Effector CD8-positive, alpha-beta T cell (primary cell): Measurements from ENCODE around the gene PSG2.
"Not testable (repeated sequence)": the region's sequence is repeated elsewhere in the genome, so short reads cannot be mapped to it uniquely, and the experiment has no call there.

Experiments
- DNase-seq: peaks from one replicate; lab custom pipeline; 2025; lab: John Stamatoyannopoulos, UW
- total RNA-seq, 4 experiments: gene quantifications; one replicate each; lab custom pipeline; 2026; lab: John Stamatoyannopoulos, UW

The PSG2 gene
- 0 reads per million in 4 experiments for total RNA-seq

DNA sequence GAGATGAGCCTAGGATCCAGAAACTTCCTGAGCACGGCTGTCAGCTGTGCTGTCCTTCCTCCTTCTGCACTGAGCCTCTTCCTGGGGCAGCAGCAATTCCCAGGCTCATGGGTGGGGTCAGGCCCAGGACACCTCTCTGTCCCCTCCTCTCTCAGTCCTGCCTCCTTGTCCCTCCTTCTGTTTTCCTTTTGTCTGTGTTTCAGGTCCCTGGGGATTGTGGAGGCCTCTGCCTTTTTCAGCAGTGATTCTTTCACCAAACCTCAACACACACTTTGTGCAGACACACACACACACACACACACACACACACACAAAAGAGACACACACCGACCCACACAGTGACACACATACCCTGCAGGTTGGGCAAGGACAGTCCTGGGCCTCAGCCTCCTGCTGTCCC lies at the start of gene PSG2:
Gene PSG2 (minus strand): TSS at position 101 of the 400 bp plus-strand sequence. CDS start 132 bp downstream, outside the sequence.
- DNase-seq = not testable (repeated sequence)

DNA sequence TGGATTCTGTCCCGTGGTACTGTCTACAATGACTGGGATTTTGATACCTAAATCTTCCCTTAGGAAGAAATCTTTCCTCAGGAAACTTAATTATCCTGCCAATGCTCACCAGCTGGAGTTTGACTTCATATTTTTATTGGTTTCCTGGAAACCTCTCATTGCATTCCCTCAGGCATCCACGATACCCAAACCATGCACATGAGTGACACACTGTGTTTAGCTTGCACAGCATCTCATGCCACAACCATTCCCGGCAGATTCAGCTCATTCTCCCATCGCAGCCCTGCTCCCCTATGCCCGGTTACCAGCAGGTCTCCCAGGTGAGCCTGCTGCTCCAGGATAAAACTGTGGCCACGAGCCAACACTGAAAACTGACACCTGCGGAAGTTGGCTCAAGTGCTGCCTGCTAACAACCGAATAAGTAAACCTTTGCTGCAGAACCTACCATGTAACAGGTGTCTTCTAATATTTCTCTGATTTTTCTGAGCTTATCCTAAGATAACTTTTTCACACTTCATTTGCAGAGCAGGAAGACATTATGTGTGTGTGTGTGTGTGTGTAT lies 48.9 kb upstream of the PSG2 start:
- not testable (repeated sequence) for DNase-seq

DNA sequence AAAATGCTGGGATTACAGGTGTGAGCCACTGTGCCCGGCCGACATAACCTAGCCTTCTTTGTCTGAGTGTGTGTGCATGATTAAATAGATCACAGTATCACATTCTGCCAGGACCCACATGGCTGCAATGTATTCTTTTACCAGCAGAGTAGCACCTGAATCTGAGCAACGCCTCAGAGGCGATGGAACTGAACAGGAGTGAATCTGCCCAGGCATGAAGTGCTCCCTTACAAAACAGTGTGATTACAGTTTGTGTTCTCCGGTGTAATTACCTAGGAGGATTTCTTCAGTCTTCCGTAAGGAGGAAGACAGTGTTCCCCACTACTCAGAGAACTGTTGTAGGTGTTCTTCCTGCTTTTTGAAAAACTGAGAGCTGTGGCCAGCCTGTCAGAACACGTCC lies 46.7 kb upstream of the PSG2 start:
- DNase-seq = not testable (repeated sequence)

DNA sequence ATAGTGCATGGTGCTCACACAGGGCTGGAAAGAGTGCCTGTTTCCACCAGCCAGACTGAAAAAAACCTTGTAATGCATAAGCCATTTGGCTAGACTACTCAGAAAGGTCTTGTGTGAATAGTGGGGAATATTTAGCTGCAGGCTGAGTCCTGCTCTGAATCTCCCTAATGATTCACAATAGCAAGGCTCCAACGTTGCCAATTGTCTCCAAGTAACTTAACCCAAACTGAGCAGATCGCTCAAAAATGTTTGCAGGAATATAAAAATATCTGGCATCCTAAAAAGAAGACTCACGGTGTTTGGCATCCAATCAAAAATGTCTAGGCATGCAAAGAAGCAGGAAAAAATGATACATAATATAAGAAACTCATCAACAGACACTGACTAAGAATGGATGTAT lies 44.8 kb upstream of the PSG2 start:
- DNase-seq = not testable (repeated sequence)

DNA sequence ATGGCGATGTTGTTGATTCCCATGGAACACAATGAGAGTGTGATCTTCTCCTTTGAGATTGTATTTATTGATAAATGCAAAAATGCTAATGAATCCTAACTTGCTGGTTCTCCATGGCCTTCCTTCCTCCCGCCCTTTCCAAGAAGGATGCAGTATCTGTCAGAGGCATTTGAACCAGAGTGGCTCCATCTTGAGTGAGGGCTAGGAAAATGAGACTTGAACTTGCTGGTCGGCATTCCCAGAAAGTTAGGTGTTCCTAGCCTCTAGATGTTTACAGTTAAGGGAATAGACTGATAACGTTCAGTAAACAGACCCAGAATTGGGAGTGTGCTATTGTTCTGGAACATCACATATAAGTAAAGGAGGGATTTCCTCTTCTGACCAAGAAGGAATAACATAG lies 44.2 kb upstream of the PSG2 start:
- DNase-seq = no peak

DNA sequence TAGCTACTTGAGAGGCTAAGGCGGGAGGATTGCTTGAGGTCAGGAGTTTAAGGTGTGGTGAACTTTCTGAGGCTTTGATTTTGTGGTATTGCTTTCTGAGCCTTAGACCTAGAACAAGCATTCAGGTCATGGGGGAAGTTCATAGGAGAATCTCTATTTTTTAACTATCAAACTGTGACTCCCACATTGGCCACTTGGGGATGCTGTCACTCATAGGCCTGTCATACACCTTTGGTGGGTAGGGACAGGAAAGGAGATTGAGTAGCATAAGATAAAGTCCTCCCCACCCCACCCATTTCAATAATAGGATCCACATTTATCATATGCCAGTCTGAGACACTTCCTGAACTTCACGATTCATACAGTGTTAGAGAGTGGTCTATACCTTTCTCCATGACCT lies 41.9 kb upstream of the PSG2 start:
- DNase-seq = no peak

DNA sequence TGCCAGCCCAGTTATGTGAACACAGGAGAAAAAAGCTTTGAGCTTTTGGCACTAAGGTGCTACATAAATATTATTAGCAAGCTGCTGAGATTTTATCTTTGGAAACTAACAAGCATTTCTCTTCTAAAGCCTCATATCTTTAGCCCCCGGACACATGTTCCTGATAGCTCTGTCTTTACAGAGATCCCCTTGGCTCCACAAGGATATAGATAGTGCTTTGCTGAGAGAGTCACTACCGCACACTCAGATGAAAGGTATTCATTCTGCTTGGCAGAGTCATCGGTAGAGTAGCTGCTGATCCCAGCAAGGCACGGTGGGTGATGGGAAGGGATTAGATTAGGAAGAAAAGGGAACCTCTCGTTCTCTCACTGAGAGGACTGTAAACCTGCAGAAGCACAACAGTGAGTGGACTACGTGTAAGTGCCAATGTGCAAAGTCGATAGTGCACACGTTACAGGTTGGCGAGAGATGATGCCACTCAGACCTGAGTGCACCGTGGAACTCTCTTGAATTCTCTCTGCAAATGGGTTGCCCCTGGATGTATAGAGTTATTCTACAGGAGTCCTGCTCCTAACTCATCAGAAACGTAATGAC lies 38.0 kb upstream of the PSG2 start:
- DNase-seq = not testable (repeated sequence)

DNA sequence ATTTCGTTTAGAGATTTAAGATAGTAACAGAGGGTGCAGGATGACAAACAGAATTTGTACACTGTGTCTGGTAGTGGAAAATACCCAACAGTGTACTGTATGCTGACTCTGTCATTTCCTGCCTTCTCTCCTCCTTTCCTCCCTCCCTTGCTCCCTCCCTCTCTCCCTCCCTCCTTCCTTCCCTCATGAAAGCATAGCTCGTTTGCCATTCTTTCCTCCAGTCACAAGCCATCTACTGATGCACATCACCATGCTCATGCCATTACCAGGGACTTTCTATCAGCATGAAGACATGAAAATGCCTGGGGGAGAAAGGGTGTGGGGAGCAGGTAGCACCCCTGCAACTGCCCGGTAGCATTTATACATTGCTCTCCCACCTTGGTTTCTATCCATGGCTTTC lies 37.0 kb upstream of the PSG2 start:
- not testable (repeated sequence) for DNase-seq

DNA sequence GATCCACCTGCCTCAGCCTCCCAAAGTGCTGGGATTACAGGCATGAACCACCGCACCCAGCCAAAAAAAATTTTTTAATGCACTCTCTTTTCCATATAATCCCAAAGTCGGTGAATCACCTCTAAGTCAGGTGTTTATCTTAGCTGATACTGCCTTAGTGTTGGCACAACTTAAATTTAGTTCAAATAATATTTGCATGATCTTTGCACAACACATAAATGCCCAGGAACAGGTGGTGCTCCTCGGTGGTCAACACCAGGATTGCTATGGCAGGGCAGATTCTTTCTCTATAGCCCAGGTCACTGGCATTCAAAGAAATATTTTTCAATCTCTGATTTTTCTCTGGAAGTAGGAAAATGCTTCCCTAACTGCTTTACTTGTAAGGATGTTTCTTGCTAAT lies 33.9 kb upstream of the PSG2 start:
- DNase-seq = not testable (repeated sequence)

DNA sequence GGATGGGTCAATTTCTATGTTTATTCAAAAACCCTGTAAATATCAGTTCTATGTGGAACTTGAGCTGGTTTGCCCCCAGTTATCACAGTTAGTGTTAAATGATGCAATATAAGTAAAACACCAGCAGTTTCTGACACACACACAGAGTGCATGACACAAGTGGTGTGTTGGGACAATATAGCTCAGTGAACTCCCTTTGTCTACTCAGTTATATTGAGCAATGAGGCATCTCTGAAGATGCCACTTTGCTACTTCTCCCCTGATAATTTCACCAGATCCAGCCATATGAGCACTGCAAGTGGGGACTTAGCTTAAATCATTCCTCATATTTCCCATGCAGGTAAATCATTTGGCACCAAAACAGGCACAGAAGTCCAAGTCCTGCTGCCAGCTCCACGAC lies 33.0 kb upstream of the PSG2 start:
- not testable (repeated sequence) for DNase-seq

DNA sequence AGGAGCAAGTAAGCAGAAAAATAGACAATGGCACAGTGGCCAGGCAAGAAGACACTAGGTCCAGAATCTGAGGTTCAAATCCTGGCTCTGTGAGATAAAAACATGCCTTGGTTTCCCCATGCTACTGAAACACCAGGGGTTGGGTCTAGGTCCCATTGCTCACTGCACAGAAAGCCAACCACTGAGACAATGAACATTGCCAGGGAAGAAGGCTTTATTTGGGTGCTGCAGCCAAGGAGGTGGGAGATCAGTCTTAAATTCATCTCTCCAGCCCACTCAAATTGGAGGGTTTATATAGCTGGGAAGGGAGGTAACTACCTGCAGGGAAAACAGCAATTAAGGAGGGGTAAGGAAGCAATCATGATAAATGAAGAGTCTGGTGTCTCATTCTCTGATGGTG lies 32.6 kb upstream of the PSG2 start:
- DNase-seq = not testable (repeated sequence)

DNA sequence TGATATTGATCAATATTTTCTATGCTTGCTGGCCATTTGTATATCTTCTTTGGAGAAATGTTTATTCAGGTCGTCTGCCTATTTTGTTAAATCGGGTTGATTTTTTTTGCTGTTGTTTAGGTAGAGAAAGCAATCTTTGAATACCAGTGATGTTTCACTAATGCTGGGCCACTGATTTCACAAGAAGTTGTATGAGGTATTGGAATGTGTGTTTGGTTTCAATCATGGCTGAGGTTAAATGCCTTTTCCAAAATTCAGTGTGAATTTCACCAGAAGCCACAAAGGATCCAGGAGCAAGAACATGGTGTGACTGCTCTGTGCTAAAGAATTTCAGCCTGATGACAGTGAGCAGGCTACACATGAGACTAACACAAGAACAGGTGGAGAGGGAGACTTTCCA lies 32.1 kb upstream of the PSG2 start:
- DNase-seq = not testable (repeated sequence)

DNA sequence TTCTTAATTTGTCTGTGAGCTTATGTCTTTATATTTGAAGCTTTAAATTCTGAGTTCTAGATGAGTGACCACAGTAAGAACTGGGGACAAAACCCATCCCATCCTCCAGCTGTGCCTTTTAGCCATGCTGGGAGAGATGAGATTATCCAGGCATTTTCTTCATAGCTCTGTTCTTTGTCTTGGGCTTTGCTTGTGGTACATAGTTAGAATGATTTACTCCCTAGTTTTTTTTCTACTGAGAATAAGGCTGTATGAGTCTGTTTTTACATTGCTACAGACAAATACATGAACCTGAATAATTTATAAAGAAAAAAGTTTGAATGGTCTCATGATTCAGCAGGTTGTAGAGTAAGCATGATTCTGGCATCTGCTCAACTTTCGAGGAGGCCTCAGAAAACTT lies 24.9 kb upstream of the PSG2 start:
- DNase-seq = not testable (repeated sequence)

DNA sequence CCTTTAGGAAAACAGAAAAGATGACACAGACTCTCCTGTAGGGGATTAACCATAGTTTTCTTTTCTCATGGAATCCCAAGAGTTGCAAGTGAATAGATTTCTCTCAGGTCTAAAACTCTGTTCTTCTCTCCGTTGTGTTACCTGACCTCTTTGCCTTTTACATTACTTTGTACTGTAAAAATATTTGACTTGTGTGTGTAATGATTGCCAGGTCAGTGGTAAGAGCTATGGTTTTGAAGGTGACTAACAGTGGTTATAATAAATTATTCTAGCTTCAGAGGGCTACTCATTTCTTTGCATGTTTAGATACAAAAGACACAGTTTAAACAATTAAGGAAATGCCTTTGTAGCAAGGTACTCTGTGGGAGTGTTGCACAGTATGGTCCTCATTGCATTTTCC lies 23.0 kb upstream of the PSG2 start:
- no peak for DNase-seq

DNA sequence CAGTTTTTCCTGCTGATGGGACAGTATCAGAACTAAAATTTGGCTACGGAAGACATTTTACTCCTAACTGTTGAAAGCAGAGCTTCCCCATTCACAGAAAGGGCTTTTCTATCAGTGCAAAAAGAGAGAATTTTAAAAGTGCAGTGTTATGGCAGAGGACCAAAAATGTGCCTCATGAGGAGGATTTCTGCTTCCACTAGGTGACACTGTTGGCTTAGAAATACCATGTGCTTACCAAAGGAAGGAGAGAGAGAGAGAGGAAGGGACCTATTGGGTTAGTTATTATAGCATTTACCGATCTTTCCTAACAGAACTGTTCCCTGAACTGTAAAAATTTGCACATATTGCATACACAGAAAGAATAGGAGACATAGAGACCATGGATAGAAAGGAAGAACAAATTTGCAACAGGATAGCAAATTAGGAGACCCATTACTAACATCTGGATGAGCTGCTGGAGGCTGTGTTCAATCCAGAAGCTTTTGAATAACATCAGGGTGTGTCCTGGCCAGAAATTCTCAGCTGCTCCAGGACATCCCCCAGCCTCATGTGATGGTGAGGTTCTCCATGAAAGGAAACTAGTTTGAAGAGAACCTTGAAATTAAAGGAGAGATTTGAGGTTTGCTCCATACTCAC lies 21.8 kb upstream of the PSG2 start:
- DNase-seq = not testable (repeated sequence)

DNA sequence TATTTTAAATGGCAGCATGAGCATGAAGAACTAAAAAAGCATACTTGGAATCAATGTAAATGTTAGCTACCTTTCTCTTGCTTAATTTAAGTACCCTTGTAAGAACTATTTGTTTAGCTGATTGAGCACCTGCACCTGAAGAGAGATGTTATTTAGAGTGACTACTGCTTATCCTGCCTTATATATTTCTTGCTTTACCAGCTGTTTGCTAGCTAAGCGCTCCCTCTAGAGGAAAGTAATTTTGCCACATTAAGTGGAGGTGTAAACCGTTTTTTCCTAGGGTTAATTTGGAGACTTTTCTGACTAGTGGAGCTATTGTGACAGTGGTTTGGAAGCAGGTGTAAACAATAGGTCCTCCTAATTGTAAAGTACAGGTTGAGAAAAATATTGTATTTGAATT lies 19.4 kb upstream of the PSG2 start:
- no peak for DNase-seq

DNA sequence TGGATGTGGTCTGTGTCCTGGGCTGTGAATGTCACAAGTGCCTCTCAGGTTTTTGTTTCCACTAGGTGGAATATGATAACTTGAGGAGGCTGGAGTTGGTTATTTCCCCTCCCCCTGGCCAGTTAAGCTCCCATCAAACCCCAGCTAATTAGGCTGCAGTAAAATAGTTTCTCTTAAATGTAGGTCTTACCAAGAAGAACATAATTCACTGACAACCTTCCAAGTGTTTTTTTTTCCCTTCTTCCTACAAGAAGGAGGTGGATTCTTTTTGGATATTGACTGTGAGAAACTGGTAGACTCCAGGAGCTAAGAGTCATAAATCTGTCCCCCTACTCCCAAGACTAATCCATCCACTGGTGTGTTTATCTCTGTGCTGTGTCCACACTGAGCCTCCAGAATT lies 15.9 kb upstream of the PSG2 start:
- DNase-seq = not testable (repeated sequence)

DNA sequence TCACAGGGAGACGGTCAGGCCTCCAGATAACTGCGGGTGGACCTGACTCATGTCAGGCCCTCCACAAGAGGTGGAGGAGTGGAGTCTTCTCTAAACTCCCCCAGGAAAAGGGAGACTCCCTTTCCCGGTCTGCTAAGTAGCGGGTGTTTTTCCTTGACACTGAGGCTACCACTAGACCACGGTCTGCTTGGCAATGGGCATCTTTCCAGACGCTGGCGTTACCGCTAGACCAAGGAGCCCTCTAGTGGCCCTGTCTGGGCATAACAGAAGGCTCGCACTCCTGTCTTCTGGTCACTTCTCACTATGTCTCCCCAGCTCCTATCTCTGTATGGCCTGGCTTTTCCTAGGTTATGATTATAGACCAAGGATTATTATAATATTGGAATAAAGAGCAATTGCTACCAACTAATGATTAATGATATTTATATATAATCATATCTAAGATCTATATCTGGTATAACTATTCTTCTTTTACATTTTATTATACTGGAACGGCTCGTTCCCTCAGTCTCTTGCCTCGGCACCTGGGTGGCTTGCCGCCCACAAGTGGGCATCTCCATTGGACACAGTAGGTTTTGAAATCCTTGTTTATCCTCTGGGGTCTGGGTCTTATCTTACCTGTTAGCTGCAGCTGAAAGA lies 5.3 kb upstream of the PSG2 start:
- not testable (repeated sequence) for DNase-seq

DNA sequence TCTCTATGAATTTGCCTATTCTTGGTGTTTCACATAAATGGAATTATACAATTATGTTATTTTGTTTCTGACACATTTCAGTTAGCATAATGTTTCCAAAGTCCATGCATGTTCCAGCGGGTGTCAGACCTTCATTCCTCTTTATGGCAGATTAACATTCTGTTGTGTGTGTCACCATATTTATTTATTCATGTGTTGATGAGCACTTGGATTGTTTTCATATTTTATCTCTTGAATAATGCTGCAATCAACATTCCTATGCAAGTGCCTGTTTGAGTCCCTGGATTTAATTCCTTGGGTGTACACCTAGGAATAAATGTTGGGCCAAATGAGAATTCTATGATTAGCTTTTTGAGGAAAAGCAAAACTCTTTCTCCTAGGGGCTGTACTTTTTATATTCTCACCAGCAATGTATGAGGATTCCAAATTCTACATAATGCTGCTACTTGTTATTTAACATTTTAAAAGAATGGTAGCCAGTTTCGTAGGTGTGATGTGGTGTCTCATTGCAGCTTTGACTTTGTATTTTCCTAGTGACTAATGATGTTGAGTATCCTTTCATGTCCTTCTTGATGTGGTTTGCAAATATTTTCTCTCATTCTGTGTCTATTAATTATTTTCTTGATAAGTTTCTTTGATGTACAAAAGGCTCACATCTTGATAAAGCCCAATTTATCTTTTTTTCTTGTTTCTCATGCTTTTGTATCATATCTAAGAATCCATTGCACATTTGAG lies 3.5 kb upstream of the PSG2 start:
- not testable (repeated sequence) for DNase-seq

DNA sequence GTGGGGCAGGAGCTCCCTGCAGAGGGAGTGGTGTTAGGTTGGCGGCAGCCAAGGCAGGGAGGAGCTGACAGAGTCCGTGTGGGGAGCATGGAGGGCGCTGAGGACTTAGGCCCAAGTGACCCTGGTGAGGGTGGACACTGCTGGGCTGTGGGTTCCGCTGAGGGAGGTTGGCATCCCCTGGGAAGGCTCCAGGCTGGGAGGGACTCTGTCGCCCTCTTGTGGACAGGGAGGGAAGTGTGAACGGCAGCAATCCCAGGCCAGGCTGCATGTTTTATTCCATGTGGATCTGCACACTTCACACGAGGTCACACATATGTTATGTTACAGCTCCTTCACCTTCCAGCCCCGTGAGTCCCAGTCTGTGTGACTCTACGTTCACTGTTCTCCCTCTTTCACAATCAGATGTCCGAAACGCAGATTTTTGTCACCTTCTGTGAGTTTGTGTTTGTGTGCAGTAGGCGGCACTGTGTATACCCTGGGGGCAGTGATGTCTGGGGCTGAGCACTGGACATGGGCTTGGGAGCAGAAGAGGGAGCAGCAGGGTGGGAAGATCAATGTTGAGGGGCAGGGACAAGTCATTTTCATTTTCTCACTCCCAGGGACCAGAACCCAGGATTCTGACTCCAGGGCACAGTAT lies 1.8 kb upstream of the PSG2 start:
- not testable (repeated sequence) for DNase-seq

DNA sequence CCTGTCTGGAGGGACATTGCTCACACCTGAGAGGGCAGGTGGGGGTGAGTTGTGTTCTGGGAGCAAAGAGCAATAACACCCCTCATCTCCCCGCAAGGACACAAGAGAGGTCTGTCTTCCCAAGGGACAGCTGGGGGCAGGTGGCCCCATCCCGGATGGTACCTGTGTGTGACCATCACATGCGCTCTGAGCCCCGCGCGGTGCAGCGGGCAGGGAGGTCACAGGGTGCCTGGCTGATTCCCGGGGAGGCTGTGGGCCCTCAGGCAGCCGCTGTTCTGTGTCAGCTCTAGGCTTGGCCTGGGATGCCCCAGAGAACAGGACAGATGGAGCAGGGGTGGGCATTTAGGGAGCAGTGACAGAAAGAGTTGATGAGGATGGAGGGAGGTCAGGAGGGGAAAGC lies 1.2 kb upstream of the PSG2 start:
- not testable (repeated sequence) for DNase-seq

DNA sequence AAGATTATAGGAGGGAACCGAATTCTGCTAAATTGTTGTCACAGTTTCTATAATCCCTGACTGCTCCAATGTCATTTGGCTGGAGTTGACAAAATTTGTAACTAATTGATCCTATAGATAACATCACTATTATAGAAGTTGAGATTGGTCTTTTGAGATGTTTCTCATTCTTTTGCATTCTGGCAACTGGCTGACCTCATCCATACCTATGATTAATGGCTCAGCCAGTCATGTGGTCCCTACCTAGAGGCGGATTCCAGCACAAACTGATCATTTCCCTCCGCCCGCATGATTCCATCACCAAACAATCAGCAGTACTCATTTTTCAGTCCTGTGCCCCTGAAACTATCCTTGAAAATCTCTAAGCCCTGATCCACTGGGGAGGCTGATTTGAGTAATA lies 4.2 kb downstream of the PSG2 start:
- DNase-seq = no peak
